ENCODE results near the gene DPP10. TPM values are rescaled to one million over a fixed set of nuclear protein-coding genes. Genes with fewer than 3 reads are reported as not detected.

The DPP10 gene
- total and polyA plus RNA-seq, 10 of the 15 experiments (the other 5 are each of a cell fraction or from before 2014, with no cell fraction given): not detected

GRCh38 chr2:115763601-115764000 is 1321.2 kb downstream of the DPP10 start (continued):
- no peak for TF ChIP-seq PRDM15 (CRISPR knock-in tag; IDR thresholded peaks at IDR 0.05)
- TF ChIP-seq ZNF24 (IDR thresholded peaks at IDR 0.05): no peak
- TF ChIP-seq E2F8 (IDR thresholded peaks at IDR 0.05; ENCODE audit: low read depth, partially characterized antibody): no peak
- no peak for TF ChIP-seq EP300 (IDR thresholded peaks at IDR 0.05; ENCODE audit: borderline replicate concordance in 1 of 2, control insufficient read depth in 1 of 2, low read depth in 2 of 2, low read length in 2 of 2)
- no peak for TF ChIP-seq ASH2L (IDR thresholded peaks at IDR 0.05; ENCODE audit: borderline replicate concordance, low read depth)
- no peak for TF ChIP-seq SRF (IDR thresholded peaks at IDR 0.05; ENCODE audit: low read depth in 2 of 2, low read length in 2 of 2)
- no peak for TF ChIP-seq NFYB (IDR thresholded peaks at IDR 0.05; ENCODE audit: insufficient read depth, low read depth, low read length)
- no peak for TF ChIP-seq BMI1 (IDR thresholded peaks at IDR 0.05; ENCODE audit: borderline replicate concordance)

All from GM12878 (cell line).